UCSD-AML1 (cell line): ENCODE measurements around the gene AGBL4.

ENCODE experiments used
- DNase-seq: peaks from one replicate; lab custom pipeline; 2025; ENCODE audit not compliant: unreplicated experiment; lab: John Stamatoyannopoulos, UW

AGBL4 gene

GRCh38 chr1:49197081-49197480, 826.7 kb downstream of the AGBL4 start:
- no peak for DNase-seq

GRCh38 chr1:49190138-49190537, 833.6 kb downstream of the AGBL4 start:
- no peak for DNase-seq

GRCh38 chr1:49187056-49187455, 836.7 kb downstream of the AGBL4 start:
- DNase-seq = no peak

- no peak for DNase-seq
Observed at GRCh38 chr1:49185450-49185980, 838.2 kb downstream of the AGBL4 start.

- DNase-seq = no peak
Observed at GRCh38 chr1:49183489-49183888, 840.3 kb downstream of the AGBL4 start.

GRCh38 chr1:49181033-49181432, 842.7 kb downstream of the AGBL4 start:
- DNase-seq = no peak

- DNase-seq = no peak
Observed at GRCh38 chr1:49171941-49172593, 851.7 kb downstream of the AGBL4 start.

- no peak for DNase-seq
Observed at GRCh38 chr1:49166031-49166430, 857.7 kb downstream of the AGBL4 start.

GRCh38 chr1:49163031-49163430, 860.7 kb downstream of the AGBL4 start:
- no peak for DNase-seq

GRCh38 chr1:49160677-49161076, 863.1 kb downstream of the AGBL4 start:
- DNase-seq = no peak

- DNase-seq = no peak
Observed at GRCh38 chr1:49136738-49137251, 887.0 kb downstream of the AGBL4 start.

GRCh38 chr1:49125746-49126145, 898.0 kb downstream of the AGBL4 start:
- DNase-seq = no peak

GRCh38 chr1:49111931-49112330, 911.8 kb downstream of the AGBL4 start:
- DNase-seq = no peak

GRCh38 chr1:49106445-49106844, 917.3 kb downstream of the AGBL4 start:
- DNase-seq = no peak

- DNase-seq = no peak
Observed at GRCh38 chr1:49104575-49104974, 919.2 kb downstream of the AGBL4 start.

GRCh38 chr1:49102752-49103151, 921.0 kb downstream of the AGBL4 start:
- no peak for DNase-seq

- no peak for DNase-seq
Observed at GRCh38 chr1:49098866-49099265, 924.9 kb downstream of the AGBL4 start.

GRCh38 chr1:49086327-49086726, 937.4 kb downstream of the AGBL4 start:
- DNase-seq = no peak

GRCh38 chr1:49085079-49085478, 938.7 kb downstream of the AGBL4 start:
- DNase-seq = no peak

- DNase-seq = no peak
Observed at GRCh38 chr1:49060766-49061165, 963.0 kb downstream of the AGBL4 start.

- no peak for DNase-seq
Observed at GRCh38 chr1:49059087-49059486, 964.7 kb downstream of the AGBL4 start.

- no peak for DNase-seq
Observed at GRCh38 chr1:49052102-49052501, 971.7 kb downstream of the AGBL4 start.

GRCh38 chr1:49051647-49052046, 972.1 kb downstream of the AGBL4 start:
- DNase-seq = no peak
